MM.1S (cell line): Measurements from ENCODE around the gene EIF4B.

Experiments used
- CTCF ChIP-seq: fragments of 300-600 bp; sonication (generic); IDR thresholded peaks from 2 replicates; pipeline ENCODE4 v1.5.1; 2016; ENCODE audit warnings: antibody characterized with exemption, low read length, mixed read lengths
- EZH2 ChIP-seq: fragments of 300-600 bp; sonication (generic); optimal IDR thresholded peaks from 2 replicates; pipeline ENCODE3; 2017; ENCODE audit warnings: low read depth, mild to moderate bottlenecking, antibody characterized with exemption, low read length, mixed read lengths
- EZH2phosphoT487 ChIP-seq: fragments of 300-600 bp; sonication (generic); IDR thresholded peaks from 2 replicates; pipeline ENCODE4 v1.6.1; 2018; ENCODE audit warnings: antibody characterized with exemption, low read length

GRCh38 chr12:53062977-53063707, 56.9 kb downstream of the EIF4B start:
- TF ChIP-seq EZH2 (no peak), EZH2phosphoT487 (no peak), CTCF (no peak)
